Cardiac fibroblast (primary cell): ENCODE data around the gene SLC22A12.

Experiments used
- DNase-seq, 2 donors: peaks; one replicate each; pipeline versions ENCODE4 v3.0.0 to v3.0.0-alpha.2; 2010; ENCODE audit warnings: low read depth in 2 of 2
- H3K4me3 ChIP-seq, 2 donors: replicated peaks in 1 of 2; 1 replicate in 1 of 2; 2 replicates in 1 of 2; pipeline ENCODE4 v1.5.1; 2011; ENCODE audit warnings: low read depth in 2 of 2, low read length in 2 of 2, mild to moderate bottlenecking in 2 of 2, moderate library complexity in 1 of 2
- TF ChIP-seq, protein P1 (sequence below): IDR thresholded peaks from one replicate; pipeline ENCODE4 v1.5.1; 2011; ENCODE audit warnings: low read depth, mild to moderate bottlenecking, low read length, inconsistent platforms

SLC22A12 gene

DNA sequence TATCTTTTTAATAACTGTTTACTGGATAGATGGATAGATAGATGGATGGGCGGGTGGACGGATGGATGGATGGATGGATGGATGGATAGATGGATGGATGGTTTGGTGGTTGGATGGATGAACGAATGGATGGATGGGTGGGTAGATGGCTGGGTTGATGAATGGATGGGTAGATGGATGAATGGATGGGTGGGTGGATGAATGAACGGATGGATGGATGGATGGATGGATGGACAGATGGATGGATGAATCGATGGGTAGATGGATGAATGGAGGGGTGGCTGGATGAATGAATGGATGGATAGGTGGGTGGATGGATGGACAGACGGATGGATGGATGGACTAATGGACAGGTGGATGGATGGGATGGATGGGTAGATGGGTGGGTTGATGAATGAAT is 13.8 kb upstream of the SLC22A12 start:
- no peak overlapping the region for H3K4me3 ChIP-seq
- TF ChIP-seq, protein P1, sequence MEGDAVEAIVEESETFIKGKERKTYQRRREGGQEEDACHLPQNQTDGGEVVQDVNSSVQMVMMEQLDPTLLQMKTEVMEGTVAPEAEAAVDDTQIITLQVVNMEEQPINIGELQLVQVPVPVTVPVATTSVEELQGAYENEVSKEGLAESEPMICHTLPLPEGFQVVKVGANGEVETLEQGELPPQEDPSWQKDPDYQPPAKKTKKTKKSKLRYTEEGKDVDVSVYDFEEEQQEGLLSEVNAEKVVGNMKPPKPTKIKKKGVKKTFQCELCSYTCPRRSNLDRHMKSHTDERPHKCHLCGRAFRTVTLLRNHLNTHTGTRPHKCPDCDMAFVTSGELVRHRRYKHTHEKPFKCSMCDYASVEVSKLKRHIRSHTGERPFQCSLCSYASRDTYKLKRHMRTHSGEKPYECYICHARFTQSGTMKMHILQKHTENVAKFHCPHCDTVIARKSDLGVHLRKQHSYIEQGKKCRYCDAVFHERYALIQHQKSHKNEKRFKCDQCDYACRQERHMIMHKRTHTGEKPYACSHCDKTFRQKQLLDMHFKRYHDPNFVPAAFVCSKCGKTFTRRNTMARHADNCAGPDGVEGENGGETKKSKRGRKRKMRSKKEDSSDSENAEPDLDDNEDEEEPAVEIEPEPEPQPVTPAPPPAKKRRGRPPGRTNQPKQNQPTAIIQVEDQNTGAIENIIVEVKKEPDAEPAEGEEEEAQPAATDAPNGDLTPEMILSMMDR: no peak
- no peak for DNase-seq

DNA sequence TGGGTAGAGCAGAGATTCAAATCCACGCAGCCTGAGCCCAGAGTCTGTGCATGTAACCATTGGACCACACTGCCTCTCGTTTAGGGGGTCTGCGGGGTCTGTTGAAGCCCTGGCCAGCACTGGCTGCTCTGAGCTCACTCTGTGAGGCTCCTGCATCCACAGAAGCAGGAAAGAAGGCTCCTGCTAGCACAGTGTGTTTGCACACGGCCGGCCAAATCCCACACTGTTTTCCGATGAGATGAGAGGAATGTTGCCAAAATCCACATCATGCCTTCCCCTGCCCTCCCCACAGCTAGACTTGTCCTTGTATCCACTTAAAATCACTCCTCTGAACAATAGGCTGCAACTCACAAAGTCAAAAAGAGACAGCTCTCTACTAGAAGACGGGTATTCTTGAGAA is 10.6 kb upstream of the SLC22A12 start:
- H3K4me3 ChIP-seq: no peak overlapping the region
- TF ChIP-seq, protein P1: no peak
- peak in 1 of 2 donors; percentile 31 for DNase-seq

DNA sequence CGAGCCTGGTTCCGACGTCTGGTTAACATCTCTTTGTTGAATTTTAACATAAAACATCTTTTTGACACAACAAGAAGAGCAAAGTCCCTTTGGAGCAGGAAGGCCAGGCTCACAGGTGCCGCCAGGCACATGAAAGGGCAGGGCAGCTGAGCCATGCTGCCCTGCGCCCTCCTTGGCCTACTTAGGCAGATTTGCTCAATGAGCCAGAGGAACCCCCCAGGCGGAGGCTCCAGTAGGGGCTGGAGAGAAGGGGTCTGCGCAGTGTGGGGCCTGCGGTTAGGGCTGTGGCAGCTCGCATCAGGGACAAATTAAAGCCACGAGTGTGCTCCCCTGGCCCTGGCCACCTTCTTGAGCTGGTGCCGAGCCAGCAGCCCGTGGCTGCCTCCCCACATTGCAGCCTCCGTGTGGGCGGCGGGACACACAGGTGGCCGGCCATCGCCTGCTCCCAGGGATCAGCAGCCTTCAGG is 9.9 kb upstream of the SLC22A12 start:
- no peak for DNase-seq
- H3K4me3 ChIP-seq: no peak overlapping the region
- TF ChIP-seq, protein P1: no peak

DNA sequence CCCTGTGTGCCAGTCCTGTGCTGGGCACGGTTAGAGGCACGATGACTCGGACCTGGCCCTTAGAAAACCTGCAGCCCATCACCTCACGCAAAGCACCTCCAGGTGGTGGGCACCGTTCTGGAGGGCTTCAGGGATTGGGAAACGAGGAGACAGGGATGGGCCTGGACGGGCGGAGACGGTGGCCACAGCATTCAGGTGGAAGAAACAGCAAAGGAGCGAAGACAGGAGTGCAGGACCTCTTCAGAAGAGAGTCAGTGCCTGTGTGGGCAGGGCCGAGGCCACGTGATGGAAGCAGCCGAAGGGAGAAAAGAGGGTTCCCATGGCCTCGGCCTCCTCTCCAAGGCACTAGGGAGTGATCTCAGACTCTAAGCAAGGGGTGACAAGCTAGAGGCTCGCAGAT is 8.1 kb upstream of the SLC22A12 start:
- no peak for DNase-seq
- H3K4me3 ChIP-seq: no peak overlapping the region
- TF ChIP-seq, protein P1: no peak

DNA sequence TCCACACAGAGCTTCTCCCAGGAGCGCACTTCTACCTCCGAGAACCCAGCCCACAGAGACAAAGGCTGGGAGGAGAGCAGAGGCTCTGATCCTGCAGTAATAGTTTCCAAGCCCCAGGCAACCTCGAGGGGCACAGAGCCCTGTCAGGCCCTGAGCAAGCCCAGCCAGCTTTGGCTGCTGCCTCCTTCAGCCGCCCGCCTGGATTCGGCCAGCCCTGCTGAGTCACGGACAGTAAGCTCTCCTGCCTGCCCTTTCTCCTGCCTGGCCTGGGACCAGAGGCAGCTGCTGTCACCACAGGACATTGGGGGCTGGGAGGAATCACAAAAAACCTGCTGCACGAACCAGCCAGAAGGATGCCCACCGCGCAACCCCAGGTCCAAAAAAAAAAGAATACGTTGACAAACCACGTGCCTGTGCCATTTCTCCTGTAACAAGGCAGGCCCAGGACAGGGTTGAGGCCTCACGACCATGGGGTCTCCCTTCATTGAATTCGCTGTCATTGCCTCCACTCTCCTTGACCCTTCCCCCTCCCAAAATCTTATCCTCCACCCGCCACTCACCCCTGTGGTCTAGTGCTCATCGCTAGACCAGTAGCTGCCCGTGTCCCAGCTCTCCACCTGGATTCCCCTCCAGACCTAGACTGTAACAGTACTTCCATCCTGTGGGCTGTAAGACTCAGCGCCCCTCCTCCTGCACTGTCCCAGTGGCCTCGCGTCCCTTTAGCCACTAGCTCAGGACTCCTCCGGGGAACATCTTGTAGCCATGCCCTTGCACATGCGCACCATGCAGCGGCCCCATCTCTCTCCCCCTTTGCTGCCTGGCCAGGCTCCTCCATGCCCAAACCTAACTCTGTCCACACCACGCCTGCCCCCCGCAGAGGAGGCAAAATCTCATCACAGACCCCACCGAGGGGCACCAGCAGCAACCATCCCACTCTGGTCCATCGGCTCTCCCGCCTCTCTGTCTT is 7.4 kb upstream of the SLC22A12 start:
- DNase-seq: peak; percentile 27 to 46
- TF ChIP-seq, protein P1: no peak
- H3K4me3 ChIP-seq: no peak overlapping the region

DNA sequence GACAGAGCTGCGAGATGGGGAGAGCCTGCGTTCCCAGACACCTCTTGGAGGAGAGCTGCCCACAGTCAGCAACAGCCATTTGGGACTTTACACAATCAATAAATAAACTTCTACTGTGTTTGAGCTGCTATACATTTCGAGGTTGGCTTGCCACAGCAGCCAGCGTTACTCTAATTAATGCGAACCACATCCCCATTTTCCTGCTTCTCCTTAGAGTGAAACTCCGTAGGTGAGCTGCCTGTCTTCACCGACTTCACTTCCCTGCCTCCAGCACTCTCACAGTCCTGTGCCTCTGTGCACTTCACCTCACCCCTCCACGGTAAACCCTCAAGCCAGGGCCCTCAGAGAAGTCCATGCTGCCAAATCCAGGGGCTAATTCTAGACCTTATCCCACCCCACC is 5.9 kb upstream of the SLC22A12 start:
- H3K4me3 ChIP-seq: no peak overlapping the region
- no peak for DNase-seq
- TF ChIP-seq, protein P1: no peak
